Activated CD8-positive, alpha-beta memory T cell treated with anti-CD3 and anti-CD28 coated beads for 48 hours (primary cell): ENCODE data around the gene MRPS17.

Experiments
- DNase-seq, 3 experiments: peaks; one replicate each; pipeline ENCODE4 v3.0.0-alpha.2; 2020; ENCODE audit warnings: low read depth in 2 of 3, low spot score in 2 of 3

Gene MRPS17

DNA sequence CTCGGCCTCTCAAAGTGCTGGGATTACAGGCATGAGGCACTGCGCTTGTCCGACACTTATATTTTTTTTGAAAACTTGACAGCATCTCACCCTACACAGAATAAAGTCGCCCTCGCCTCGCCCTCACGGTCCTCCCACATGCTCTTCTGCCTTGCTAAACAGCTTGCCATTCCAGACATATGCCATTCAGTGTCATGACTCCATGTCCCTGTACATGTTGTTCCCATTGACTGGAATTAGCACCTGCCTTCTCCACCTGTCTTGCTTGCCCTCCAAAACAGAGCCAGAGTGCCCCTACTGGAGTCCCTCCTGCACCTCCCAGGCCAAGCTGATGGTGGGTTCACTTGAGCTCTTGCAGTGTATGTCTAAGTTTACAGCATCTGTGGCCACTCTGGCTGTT is 18.9 kb downstream of the MRPS17 start:
- DNase-seq = no peak

DNA sequence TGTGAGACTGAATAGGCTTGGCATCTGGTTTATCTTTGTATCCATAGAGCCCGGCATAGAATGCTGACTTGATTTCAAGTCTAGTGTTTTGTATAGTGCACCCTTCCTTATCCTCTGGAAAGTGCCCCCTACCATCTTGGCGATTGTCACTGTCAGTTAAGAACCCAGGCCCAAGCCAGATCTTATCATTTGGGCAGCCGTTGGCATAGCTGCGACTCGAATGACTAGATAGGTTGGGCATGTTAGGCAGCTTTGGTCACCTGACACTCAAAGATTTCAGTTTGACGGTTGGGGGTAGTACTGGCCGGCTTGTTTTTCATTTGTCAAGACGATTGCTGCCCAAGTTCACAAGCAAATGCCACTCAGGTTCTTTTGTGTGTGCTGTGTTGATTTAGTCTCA is 19.3 kb downstream of the MRPS17 start:
- no peak for DNase-seq

GRCh38 chr7:55973747-55974250 is 22.1 kb downstream of the MRPS17 start:
- DNase-seq = no peak

GRCh38 chr7:55975988-55976633 is 24.4 kb downstream of the MRPS17 start:
- DNase-seq = no peak

DNA sequence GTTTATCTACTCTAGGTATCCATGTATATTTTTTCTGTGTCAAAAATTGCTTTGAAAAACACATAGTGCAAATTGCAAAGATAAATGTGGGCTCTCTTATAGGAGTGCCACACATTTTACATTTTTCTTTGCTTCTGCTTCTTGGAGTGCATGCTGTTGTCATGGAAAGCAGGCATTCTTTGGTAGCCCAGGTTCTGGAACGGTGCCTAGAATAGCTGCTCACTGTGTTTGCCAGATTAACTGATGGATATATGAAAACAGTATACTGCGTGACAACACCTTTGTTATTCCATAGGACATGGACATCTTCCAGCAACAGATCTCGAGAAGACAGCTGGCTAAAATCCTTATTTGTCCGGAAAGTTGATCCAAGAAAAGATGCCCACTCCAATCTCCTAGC is 26.2 kb downstream of the MRPS17 start:
- DNase-seq = no peak

DNA sequence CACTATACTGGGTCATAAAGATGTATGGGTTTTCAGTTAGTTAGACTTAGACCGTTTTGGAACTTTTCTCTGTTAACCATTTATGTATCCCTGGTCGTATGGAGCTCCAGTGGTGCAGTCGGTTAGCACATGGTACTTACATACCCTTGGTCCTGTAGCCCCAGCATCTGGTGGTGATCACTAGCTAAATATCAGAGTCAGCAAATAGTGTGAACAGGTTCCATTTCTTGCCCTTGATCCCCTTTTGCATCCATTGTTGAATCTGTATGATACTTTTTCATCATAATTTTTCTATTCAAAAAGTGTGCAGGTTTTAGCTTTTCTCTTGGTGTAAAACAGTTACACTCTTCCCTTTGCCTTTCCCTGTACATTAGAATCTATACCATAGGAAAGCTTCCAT is 28.6 kb downstream of the MRPS17 start:
- no peak for DNase-seq

DNA sequence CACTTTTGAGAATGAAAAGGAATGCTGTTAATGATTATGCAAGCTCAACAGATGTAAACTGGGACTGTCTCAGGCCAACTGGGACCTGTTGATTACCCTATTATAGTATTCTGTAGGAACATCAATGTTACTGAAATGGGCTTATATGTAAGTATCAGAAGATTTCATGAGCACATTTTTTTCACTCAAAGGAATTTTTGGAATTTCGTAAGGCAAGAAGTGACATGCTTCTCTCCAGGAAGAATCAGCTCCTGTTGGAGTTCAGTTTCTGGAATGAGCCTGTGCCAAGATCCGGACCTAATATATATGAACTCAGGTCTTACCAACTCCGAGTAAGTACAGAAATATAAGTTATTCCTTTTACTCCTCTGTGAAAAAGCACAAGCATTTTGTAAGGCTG is 31.9 kb downstream of the MRPS17 start:
- DNase-seq = no peak

- no peak for DNase-seq
Observed at GRCh38 chr7:55992346-55992745, 40.7 kb downstream of the MRPS17 start.

- DNase-seq = no peak
Observed at GRCh38 chr7:55996856-55997500, 45.3 kb downstream of the MRPS17 start.

- no peak for DNase-seq
Observed at GRCh38 chr7:56003749-56004148, 52.1 kb downstream of the MRPS17 start.
